Stimulated activated CD8-positive, alpha-beta memory T cell treated with anti-CD3 and anti-CD28 coated beads, Interleukin-12 subunit alpha, Interleukin-12 subunit beta, amount 100 ng/mL, for 24 hours (primary cell): Measurements from ENCODE around the gene CDK12.

Experiments used
- DNase-seq: peaks from one replicate; pipeline ENCODE4 v3.0.0-alpha.2; 2020; ENCODE audit errors: extremely low read depth

The CDK12 gene

GRCh38 chr17:39581071-39581758, 119.9 kb downstream of the CDK12 start:
- DNase-seq, result no peak

- DNase-seq, result no peak
These were observed 120.4 kb downstream of the CDK12 start for GRCh38 chr17:39581759-39582085.

GRCh38 chr17:39582658-39583057, 121.4 kb downstream of the CDK12 start:
- no peak for DNase-seq
